Measurements from ENCODE around the gene BBLN.

- TF ChIP-seq CTCF (IDR thresholded peaks at IDR 0.05; ENCODE audit: low read depth, low read length), result no peak
- TF ChIP-seq EZH2phosphoT487 (IDR thresholded peaks at IDR 0.05; ENCODE audit: low read depth), result no peak
Observed at GRCh38 chr9:128121466-128121810, 38.6 kb upstream of the BBLN start.
